Measurements from ENCODE around the gene CXADR.

GRCh38 chr21:17597680-17598079 is 84.8 kb downstream of the CXADR start:
- TF ChIP-seq YY1 (IDR thresholded peaks at IDR 0.05) (no peak), JUND (IDR thresholded peaks at IDR 0.05) (no peak), HNF4G (IDR thresholded peaks at IDR 0.05) (no peak), RAD21 (IDR thresholded peaks at IDR 0.05) (no peak), ATF3 (IDR thresholded peaks at IDR 0.05) (no peak), TAF1 (conservative IDR thresholded peaks at IDR 0.05) (no peak), SP1 (IDR thresholded peaks at IDR 0.05) (no peak), GABPA (IDR thresholded peaks at IDR 0.05 in 1 of 2, conservative IDR thresholded peaks at IDR 0.05 in 1 of 2) (no peak), RXRA (IDR thresholded peaks at IDR 0.05) (no peak)
- TF ChIP-seq, protein P1, sequence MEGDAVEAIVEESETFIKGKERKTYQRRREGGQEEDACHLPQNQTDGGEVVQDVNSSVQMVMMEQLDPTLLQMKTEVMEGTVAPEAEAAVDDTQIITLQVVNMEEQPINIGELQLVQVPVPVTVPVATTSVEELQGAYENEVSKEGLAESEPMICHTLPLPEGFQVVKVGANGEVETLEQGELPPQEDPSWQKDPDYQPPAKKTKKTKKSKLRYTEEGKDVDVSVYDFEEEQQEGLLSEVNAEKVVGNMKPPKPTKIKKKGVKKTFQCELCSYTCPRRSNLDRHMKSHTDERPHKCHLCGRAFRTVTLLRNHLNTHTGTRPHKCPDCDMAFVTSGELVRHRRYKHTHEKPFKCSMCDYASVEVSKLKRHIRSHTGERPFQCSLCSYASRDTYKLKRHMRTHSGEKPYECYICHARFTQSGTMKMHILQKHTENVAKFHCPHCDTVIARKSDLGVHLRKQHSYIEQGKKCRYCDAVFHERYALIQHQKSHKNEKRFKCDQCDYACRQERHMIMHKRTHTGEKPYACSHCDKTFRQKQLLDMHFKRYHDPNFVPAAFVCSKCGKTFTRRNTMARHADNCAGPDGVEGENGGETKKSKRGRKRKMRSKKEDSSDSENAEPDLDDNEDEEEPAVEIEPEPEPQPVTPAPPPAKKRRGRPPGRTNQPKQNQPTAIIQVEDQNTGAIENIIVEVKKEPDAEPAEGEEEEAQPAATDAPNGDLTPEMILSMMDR (IDR thresholded peaks at IDR 0.05; ENCODE audit: low read depth, low read length, missing input control) = no peak
- TF ChIP-seq, protein P2, sequence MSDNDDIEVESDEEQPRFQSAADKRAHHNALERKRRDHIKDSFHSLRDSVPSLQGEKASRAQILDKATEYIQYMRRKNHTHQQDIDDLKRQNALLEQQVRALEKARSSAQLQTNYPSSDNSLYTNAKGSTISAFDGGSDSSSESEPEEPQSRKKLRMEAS (IDR thresholded peaks at IDR 0.05) = no peak
